Activated CD8-positive, alpha-beta memory T cell treated with anti-CD3 and anti-CD28 coated beads for 48 hours (primary cell): ENCODE results near the gene RBM19.
"Not testable (repeated sequence)": the region's sequence is repeated elsewhere in the genome, so short reads cannot be mapped to it uniquely, and the experiment has no call there.

Experiments used
- DNase-seq, 3 experiments: peaks; one replicate each; pipeline ENCODE4 v3.0.0-alpha.2; 2020; ENCODE audit warnings: low read depth in 2 of 3, low spot score in 2 of 3

The RBM19 gene, protein sequence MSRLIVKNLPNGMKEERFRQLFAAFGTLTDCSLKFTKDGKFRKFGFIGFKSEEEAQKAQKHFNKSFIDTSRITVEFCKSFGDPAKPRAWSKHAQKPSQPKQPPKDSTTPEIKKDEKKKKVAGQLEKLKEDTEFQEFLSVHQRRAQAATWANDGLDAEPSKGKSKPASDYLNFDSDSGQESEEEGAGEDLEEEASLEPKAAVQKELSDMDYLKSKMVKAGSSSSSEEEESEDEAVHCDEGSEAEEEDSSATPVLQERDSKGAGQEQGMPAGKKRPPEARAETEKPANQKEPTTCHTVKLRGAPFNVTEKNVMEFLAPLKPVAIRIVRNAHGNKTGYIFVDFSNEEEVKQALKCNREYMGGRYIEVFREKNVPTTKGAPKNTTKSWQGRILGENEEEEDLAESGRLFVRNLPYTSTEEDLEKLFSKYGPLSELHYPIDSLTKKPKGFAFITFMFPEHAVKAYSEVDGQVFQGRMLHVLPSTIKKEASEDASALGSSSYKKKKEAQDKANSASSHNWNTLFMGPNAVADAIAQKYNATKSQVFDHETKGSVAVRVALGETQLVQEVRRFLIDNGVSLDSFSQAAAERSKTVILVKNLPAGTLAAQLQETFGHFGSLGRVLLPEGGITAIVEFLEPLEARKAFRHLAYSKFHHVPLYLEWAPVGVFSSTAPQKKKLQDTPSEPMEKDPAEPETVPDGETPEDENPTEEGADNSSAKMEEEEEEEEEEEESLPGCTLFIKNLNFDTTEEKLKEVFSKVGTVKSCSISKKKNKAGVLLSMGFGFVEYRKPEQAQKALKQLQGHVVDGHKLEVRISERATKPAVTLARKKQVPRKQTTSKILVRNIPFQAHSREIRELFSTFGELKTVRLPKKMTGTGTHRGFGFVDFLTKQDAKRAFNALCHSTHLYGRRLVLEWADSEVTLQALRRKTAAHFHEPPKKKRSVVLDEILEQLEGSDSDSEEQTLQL

DNA sequence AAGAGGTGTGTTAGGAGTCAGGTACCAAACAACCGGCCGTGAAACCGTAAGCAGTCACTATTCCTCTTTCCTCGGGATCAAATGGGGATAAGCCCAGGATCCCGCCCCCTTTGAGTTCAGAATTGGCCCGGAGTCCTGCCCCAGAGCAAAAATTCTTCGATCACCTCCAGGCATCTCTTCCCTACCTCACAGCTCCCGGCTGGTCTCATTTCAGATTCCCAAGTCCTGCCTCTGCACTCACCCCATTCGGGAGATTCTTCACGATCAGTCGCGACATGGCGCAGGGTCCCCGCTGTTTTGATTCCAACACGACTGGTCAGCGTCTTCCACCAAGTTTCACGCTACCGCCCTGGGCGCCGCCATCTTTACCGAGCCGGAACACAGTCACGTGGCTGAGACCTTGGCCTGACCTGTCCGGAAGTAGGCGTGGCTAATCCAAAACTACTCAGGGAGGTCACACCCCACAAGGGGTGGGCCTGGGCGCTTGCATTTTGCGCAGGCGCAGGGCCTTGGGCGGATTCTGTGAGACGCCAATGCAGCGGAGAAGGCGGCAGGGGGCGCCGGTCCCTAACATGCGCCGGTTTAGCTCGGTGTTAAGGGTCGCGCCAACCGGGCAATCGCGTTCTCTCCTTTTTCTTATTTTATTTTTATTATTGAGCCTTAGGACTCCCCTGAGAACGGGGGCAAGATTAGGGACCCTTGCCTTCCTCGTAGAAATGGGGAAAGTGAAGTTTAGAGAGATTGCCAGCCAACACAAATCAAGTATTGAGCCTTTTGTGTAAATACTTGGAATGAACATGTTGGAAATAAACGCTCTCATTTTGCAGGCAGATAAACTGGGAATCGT lies at the start of gene RBM19:
Gene RBM19, minus strand, starts transcription at position 375 of the 847 bp plus-strand sequence. Its CDS starts 98 bp downstream, at position 277.
- DNase-seq: peak; percentile 82 to 94 (median 91)

DNA sequence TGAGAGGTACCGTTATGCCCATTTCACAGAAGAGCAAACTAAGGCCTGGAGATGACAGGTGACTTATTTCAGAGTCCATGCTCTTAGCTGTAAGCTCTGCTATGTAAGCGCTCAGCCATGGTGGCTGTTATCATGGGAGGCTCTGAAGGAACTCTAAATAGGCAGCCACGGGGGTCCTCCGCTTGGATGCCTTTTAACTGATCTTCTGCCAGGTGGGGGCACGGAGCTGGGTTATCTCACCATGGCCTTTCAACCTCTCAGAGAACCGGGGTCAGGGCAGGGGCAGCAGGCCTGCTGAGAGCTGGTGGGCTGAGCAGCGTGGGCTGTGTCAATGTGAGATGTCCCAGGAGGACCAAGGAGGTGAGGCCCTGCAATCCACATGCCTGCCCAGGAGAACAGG lies 49.7 kb upstream of the RBM19 start:
- DNase-seq: no peak

DNA sequence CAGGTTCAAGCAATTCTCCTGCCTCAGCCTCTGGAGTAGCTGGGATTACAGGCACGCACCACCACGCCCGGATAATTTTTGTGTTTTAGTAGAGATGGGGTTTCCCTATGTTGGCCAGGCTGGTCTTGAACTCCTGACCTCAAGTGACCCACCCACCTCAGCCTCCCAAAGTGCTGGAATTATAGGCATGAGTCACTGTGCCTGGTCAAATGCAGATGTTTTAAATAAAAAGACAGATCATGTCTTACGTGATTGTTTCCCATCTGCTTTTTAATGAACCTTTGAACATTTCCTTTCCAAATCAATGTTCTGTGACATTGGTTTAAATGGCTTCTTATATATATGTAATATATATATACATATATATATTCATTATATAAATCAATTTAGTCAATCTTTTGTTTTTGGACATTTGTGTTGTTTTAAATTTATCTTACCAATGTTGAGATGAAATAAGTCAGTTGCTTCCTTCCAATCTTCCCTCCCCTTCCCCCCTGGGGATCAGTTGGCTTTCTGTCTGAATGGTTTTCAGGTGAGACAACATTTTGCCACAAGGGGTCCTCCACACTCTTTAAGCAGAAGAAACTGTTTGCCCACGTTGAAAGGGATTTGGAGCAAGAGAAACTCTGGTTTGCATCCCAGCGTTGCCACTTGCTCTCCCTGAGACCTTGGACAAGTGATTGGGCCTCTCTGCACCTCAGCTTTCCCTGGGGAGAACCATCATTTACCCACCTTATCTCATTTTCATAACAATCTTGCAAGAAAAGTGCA lies 47.6 kb upstream of the RBM19 start:
- no peak for DNase-seq

DNA sequence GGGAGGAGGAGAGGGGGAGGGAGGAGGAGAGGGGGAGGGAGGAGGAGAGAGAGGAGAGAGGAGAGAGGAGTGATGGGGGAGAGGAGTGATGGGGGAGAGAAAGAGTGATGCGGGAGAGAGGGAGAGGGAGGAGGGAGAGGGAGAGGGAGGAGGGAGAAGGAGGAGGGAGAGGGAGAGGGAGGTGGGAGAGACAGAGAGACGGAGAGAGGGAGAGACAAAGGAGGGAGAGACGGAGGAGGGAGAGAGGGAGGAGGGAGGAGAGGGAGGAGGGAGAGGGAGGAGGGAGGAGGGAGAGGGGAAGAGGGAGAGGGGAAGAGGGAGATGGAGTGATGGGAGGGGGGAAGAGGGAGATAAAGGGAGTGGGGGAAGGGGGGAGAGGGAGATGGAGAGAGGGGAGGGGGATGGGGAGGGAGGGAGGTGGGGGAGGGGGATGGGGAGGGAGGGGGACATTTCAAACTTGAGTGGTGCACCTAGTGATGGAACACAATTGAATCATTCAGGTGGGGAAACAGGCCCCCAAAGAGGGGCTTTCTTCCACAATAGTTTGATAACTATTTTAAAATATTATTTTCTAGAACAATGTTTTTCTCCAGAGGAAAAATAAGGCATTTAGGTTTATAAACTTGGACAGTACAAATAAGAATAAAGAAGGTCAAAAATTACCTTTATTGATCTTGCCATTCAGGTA lies 46.8 kb upstream of the RBM19 start:
- no peak for DNase-seq

DNA sequence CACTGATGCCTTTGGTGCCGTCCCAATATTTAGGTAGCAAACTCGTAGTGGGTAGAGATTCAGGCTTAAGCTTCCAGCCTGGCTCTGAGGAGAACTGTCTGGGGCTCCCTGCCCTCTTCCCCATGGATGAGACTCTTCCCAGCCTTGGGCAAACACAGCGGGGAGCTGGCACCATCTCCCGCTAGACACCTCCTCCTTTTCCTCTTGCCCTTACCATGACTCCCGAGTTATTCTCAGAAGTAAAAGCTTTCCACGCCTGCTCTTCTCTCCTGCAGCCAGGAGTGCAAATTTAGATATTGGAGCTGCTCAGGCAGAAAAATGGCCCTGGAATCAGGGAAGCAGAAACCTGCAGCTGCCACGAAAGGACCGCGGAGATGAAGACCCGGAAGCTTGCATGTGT lies 45.6 kb upstream of the RBM19 start:
- no peak for DNase-seq

DNA sequence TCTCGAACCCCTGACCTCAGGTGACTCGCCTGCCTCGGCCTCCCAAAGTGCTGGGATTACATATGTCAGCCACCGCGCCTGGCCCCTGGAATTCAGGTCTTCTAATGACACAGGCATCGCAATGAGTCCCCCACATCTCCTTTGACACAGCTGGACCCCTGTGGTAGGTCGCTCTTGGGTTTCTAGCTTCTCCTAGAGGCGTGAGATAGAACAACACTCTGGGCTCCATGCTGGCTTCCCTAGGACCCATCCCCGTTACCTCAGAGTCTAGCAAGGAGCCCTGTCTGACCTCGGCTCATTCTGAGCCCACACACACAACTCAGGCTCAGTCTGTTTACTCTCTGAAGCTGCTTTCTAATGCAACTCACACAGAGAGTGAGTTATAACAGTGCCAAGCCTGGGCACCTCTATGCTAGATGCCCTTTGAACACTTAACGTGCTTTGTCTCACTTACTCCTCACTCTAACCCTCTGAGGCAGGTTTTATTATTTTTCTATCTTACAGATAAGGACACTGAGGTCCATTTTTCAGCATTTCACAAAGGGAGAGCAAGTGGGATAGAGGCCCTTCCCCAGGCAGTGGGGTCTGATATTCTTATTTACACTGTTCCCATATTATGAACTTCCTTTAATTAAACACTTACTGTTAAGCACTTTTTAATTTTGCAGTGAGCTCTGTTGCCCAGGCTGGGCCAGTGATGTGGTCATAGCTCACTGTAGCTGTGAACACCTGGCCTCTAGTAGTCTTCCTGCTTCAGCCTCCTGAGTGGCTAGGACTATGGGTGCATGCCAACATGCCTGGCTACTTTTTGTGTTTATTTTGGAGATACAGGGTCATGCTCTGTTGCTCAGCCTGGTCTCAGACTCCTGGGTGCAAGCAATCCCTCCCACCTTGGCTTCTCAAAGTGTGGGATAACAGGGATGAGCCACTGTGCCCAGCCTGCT lies 40.6 kb upstream of the RBM19 start:
- no peak for DNase-seq

DNA sequence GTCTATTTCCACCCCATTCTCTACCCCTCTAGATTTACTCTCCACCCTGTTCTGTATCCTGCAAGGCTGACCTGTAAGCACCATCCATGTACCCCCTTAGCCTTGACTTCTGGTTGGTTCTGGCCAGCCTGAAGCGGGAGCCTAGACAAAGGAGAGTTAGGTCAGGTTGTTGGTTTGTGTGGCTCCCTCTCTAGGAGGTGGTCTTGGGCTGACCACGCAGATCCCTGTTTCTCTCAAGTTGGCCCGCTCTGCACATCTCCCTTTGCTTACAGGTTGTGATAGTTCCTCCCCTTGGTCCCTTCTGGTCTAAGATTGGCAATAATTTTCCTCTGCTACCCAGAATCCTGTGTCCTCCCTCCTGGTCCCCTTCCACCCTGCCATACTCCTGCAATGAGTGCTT lies 38.3 kb upstream of the RBM19 start:
- no peak for DNase-seq

DNA sequence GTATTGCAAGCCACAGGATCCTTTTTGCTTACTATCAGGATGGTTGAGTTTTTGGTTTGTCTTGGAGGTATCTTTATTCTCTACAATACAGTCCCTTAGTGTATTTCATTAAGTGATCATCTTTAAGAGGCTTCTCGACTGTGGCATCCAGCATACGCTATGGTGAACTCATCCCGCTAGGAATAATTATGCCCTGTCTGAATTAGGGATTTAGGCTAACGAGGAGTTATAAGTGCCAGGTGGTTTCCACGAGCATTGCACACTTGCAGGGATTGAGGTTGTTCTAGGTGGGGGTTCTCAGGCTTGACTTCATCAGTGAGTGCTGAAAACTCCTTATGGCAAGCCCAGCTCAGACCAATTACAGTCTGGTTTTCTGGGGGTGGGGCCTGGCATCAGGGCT lies 37.2 kb upstream of the RBM19 start:
- DNase-seq: no peak

DNA sequence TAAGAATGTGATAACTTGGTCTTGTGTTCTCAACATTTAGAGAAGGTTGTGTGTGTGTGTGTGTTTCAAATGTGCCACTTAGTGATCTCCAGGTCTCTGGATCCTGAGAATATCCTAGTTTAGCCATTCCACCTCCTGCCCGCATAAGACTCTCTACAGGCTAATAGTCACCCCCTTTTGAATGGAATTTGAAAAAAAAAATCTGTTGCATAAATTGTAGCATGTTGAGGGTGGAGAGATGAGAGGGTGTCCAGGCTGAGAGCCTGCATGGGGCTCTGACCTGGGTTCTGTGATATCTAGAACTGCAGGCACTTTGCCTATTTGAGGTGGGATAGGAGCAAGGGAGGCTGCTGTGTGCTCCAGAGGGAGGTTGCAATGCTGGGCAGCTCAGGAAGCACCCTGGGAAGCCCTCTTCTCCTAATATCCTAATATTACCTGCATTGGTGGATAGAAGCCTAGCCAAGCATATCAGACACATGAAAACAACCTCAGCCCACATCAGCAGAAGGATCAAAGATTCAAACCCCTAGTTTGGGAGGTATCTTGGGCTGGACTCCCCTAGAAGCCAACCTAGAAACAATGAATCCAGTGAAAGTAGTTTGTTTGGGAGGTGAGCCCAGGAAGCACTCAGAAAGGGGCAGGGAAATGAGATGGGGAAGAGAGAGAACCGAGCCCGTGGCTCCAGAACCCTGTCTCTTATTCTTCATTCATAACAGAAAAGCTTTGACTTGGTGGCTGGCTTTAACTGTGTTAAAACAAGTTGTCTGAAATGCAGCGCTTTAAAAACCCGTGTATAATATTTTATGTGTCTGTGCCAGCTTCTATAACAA lies 35.6 kb upstream of the RBM19 start:
- no peak for DNase-seq

DNA sequence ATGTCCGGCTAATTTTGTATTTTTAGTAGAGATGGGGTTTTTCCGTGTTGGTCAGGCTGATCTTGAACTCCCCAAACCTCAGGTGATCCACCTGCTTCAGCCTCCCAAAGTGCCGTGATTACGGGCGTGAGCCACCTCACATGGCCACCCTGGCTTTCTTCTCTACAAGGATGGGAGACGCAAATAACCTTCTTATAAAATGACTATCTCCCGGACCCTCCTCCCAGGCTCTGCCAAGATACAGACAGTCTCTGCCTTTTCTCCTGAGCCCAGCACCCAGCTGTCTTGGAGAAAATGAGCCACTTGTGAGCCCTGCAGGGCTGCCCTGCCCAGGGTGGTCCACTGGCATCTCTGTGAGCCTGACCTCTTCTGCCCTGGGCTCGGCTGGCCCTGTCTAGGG lies 34.7 kb upstream of the RBM19 start:
- no peak for DNase-seq

DNA sequence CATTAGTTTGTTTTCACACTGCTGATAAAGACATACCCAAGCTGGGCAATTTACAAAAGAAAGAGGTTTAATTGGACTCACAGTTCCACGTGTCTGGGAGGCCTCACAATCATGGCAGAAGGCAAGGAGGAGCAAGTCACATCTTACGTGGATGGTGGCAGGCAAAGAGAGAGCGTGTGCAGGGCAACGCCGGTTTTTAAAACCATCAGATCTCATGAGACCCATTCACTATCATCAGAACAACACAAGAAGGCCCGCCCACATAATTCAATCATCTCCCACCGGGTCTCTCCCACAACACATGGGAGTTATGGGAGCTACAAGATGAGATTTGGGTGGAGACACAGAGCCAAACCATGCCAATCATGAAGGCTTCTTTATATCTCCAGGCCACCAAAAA lies 34.1 kb upstream of the RBM19 start:
- not testable (repeated sequence) for DNase-seq

DNA sequence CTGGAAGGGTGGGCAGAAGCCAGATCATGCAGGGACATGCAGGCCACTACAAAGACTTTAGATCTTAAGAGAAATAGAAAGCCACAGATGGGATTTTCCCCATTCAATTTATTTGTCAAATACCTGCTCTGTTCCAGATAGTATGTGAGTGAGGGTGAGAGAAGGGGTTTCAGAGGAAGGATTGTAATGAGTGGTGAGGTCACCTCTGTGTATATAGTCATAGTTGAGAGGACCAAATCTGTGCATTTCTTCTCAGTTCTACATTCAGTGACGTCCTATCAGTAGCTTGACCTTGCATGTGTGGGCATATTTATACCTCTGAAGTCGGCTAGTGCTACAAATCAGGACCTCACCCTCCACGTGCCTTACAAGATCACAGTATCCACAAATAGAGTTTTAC lies 31.2 kb upstream of the RBM19 start:
- no peak for DNase-seq

DNA sequence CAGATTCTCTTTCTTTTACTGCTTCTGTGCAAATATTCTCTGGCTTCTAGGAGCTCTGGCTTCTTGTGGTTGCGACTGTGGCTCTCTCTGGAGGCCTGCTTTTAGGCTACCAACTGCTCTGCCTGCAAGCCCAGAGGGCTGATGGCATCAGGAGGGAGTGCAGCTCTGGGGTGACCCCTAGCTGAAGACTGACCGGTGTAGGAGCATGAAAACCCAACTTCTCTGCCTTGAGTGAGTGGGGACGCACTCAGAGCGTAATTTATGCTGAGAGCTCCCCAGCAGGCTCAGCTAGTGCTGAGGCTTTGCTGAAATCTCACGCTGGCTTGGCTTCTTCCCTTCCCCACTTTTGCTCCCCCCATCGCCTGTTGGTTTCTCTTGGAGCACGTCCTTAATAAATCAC lies 29.9 kb upstream of the RBM19 start:
- no peak for DNase-seq

DNA sequence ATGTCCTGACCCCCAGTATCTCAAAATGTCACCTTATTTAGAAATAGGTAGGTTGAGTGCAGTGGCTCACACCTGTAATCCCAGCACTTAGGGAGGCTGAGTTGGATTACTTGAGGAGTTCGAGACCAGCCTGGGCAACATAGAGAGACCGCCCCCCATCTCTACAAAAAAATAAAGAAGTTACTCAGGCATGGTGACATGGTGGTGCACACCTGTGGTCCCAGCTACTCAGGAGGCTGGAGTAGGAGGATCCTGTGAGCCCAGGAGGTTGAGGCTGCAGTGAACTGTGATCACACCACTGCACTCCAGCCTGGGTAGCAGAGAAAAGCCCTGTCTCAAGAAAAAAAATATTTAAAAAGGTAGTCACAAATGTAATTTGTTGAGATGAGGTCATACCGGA lies 27.9 kb upstream of the RBM19 start:
- no peak for DNase-seq

DNA sequence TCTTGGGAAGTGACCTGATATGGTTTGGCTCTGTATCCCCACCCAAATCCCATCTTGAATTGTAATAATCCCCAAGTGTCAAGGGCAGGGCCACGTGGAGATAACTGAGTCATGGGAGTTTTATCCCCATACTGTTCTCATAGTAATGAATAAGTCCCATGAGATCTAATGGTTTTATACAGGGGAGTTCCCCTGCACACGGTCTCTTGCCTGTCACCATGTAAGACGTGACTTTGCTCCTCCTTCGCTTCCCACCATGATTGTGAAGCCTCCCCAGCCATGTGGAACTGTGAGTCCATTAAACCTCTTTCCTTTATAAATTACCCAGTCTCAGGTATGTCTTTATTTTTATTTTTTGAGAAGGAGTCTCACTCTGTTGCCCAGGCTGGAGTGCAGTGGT lies 26.6 kb upstream of the RBM19 start:
- DNase-seq: not testable (repeated sequence)

DNA sequence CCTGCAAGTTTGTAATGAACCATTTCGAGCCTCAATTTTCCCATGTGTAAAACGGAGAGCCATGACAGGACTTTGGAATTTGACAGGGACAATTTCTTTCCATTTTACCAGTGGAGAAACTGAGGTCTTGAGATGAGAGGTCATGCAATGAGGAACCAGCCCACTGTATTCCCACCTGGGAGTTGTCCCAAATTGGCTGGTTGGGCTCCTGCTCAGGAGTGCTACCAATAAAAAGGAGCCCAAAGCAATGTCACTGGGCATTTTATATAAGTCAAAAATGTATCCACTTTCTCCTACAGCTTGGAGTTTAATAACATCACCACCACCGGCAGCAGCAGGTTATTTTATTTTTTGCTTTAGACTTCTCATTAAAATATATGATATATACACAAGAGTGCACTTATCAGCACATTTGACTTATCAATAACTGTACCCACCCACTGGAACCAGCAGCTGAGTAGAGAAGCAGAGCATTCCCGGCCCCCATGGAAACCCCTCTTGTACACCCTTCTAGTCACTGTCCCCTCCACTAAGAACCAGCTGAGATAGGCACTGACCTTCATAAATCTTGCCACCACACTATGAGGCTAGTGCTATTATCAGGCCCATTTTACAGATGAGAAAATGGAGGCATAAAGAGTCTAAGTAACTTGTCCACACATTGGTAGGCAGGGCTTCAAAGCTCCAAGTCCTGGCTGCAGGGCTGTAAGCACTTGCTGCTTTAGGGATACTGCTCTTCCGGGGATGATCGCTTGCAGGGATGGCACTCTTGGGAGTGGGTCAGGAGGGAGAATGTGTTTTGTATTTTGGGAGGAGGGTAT lies 25.3 kb upstream of the RBM19 start:
- no peak for DNase-seq
